MCF 10A (cell line): ENCODE results near the gene ZNF296. TPM values are rescaled to one million over a fixed set of nuclear protein-coding genes. Genes with fewer than 3 reads are reported as not detected.
A peak's percentile ranks its signal among the peaks of the same experiment; 100 is the strongest.

ENCODE experiments used
- BruUV-seq: library from RNA; stranded (reverse); fragments of 400-500 nt; replicated peaks from 2 replicates; lab custom pipeline; 2021; lab: Mats Ljungman, UMichigan
- CTCF ChIA-PET: fragments of 300-600 bp; sonication (Branson Sonifier 250); formaldehyde crosslinking; extraction: SDS; loops from one replicate; lab custom pipeline; 2021; ENCODE audit warnings: antibody characterized with exemption, inconsistent platforms; lab: Yijun Ruan, JAX
- POLR2A ChIA-PET: fragments of 300-600, 350-650 bp; sonication (Branson Sonifier 250); formaldehyde crosslinking; extraction: SDS; loops from one replicate; lab custom pipeline; 2020; ENCODE audit warnings: antibody characterized with exemption, inconsistent platforms; lab: Yijun Ruan, JAX
- DNase-seq: peaks from one replicate; pipeline ENCODE4 v3.0.0-alpha.2; 2018; ENCODE audit not compliant: unreplicated experiment
- H3K27ac Mint-ChIP-seq: one replicate; pipeline ENCODE4 v1.8.0; 2022; ENCODE audit warnings: mild to moderate bottlenecking, low read depth, mixed read lengths; ENCODE audit not compliant: unreplicated experiment
- H3K27me3 Mint-ChIP-seq: one replicate; pipeline ENCODE4 v1.8.0; 2022; ENCODE audit warnings: mixed read lengths; ENCODE audit not compliant: insufficient read depth, unreplicated experiment
- H3K36me3 Mint-ChIP-seq: one replicate; pipeline ENCODE4 v1.8.0; 2022; ENCODE audit warnings: mild to moderate bottlenecking, moderate library complexity, mixed read lengths; ENCODE audit not compliant: insufficient read depth, unreplicated experiment
- H3K4me1 Mint-ChIP-seq: one replicate; pipeline ENCODE4 v1.8.0; 2022; ENCODE audit warnings: mixed read lengths; ENCODE audit not compliant: insufficient read depth, unreplicated experiment
- H3K4me3 Mint-ChIP-seq: one replicate; pipeline ENCODE4 v1.8.0; 2022; ENCODE audit warnings: mild to moderate bottlenecking, moderate library complexity, mixed read lengths; ENCODE audit not compliant: unreplicated experiment
- H3K9me3 Mint-ChIP-seq: one replicate; pipeline ENCODE4 v1.8.0; 2022; ENCODE audit warnings: mixed read lengths; ENCODE audit not compliant: unreplicated experiment
- intact Hi-C: fragments of 100-400 bp; cut with micrococcal nuclease; formaldehyde crosslinking; loops from 2 replicates; pipeline ENCODE4 v1.14.1; 2022
- total RNA-seq: library from RNA; stranded (reverse); gene quantifications from 2 replicates; pipeline ENCODE4 v1.2.3, GENCODE V29; 2022
- TF ChIP-seq, protein P1 (sequence below): fragments of 200-600 bp; IDR thresholded peaks from one replicate; pipeline ENCODE4 v1.8.0; 2022; ENCODE audit warnings: antibody characterized with exemption, mild to moderate bottlenecking; ENCODE audit not compliant: unreplicated experiment

Gene ZNF296
- total RNA-seq, 1 experiment from 2014 or later: 2.7 TPM

DNA sequence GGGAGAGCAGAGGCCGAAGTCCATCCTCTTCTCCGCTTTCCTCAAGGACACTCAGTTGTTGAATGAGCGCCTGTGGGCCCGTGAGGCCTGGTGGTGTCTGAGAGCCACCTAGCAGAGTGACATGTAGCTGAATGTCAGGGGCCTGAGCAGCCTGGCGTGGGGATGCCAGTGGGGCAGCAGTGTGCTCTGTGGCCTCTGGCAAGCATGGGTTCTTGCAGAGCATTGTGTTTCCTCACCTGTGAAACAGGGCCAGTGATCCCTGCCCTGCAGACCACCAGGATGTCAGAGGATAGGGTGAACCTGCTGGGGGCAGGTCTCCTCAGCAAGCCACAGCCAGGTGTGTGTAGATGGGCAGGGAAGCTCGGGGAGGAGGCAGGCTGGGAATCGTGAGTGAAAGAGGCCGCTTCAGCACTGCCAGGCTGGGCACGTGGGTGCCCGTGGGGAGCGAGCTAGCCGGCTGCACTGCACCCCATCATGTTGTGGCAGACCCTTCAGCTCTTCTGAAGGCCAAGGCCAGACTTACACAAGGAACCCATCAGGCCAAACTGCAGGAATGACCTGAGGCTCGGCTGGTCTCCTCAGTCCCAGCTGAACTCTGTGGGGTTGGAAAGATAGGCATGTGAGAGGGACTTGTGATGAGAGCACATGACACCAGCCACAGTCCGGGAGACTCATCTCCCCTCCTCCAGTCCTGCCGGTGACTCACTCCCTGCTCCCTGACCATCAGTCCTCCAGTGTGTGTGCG is 21.7 kb upstream of the ZNF296 start:
- peak; percentile 86 for DNase-seq
- Mint-ChIP-seq H3K4me3 (peak overlapping the region; percentile 50), H3K36me3 (no peaks in the 10 kb centered on the region), H3K27ac (peak overlapping the region; percentile 65), H3K4me1 (peaks cover 58% of the 10 kb centered on the region), H3K9me3 (no peaks in the 10 kb centered on the region), H3K27me3 (no peaks in the 10 kb centered on the region)
- TF ChIP-seq, protein P1, sequence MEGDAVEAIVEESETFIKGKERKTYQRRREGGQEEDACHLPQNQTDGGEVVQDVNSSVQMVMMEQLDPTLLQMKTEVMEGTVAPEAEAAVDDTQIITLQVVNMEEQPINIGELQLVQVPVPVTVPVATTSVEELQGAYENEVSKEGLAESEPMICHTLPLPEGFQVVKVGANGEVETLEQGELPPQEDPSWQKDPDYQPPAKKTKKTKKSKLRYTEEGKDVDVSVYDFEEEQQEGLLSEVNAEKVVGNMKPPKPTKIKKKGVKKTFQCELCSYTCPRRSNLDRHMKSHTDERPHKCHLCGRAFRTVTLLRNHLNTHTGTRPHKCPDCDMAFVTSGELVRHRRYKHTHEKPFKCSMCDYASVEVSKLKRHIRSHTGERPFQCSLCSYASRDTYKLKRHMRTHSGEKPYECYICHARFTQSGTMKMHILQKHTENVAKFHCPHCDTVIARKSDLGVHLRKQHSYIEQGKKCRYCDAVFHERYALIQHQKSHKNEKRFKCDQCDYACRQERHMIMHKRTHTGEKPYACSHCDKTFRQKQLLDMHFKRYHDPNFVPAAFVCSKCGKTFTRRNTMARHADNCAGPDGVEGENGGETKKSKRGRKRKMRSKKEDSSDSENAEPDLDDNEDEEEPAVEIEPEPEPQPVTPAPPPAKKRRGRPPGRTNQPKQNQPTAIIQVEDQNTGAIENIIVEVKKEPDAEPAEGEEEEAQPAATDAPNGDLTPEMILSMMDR: no peak
- BruUV-seq: no TSS peak
- POLR2A ChIA-PET: interaction anchor here (0.6 to 1.2 kb wide), 8 partner anchors 10 to 80 kb away, joined by 3 to 4 read pairs (median 3); partner anchors contain the start of genes BLOC1S3, GEMIN7 and TRAPPC6A
- intact Hi-C loops: loop anchor here (10.0 kb wide), 2 partner anchors 147 to 237 kb away; partner anchors contain the start of gene EXOC3L2
- CTCF ChIA-PET: interaction anchor here (0.9 to 1.5 kb wide), 4 partner anchors 12 to 241 kb away, joined by 3 to 8 read pairs (median 4); no protein-coding TSS in a partner anchor

- ChIA-PET CTCF (interaction anchor here (0.9 to 1.5 kb wide), 3 partner anchors 11 to 242 kb away, joined by 3 to 8 read pairs (median 4); no protein-coding TSS in a partner anchor), POLR2A (no interaction called here)
- H3K9me3 Mint-ChIP-seq: no peaks in the 10 kb centered on the region
- peak overlapping the region; percentile 50 for H3K4me3 Mint-ChIP-seq
- intact Hi-C loops: loop anchor here (10.0 kb wide), 2 partner anchors 147 to 237 kb away; partner anchors contain the start of gene EXOC3L2
- H3K27ac Mint-ChIP-seq: no peak overlapping the region
- BruUV-seq: no TSS peak
- peaks cover 5% of the 10 kb centered on the region for H3K36me3 Mint-ChIP-seq
- DNase-seq: no peak
- TF ChIP-seq, protein P1: no peak
- no peaks in the 10 kb centered on the region for H3K27me3 Mint-ChIP-seq
- H3K4me1 Mint-ChIP-seq: peaks cover 58% of the 10 kb centered on the region
These were observed 21.1 kb upstream of the ZNF296 start for GRCh38 chr19:45097450-45097775.

GRCh38 chr19:45096700-45097099 is 20.4 kb upstream of the ZNF296 start:
- no peak for DNase-seq
- POLR2A ChIA-PET: no interaction called here
- Mint-ChIP-seq H3K27ac (peak overlapping the region; percentile 57), H3K4me3 (peak overlapping the region; percentile 11), H3K27me3 (no peaks in the 10 kb centered on the region), H3K36me3 (peaks cover 12% of the 10 kb centered on the region), H3K4me1 (peaks cover 58% of the 10 kb centered on the region), H3K9me3 (no peaks in the 10 kb centered on the region)
- TF ChIP-seq, protein P1: no peak
- CTCF ChIA-PET: no interaction called here
- BruUV-seq: no TSS peak
- intact Hi-C loops: loop anchor here (10.0 kb wide), 2 partner anchors 148 to 238 kb away; partner anchors contain the start of gene EXOC3L2
